CD4-positive, alpha-beta T cell treated with Interleukin-21 for 1 hour (primary cell): Measurements from ENCODE around the gene SHISA5.
"Not testable (repeated sequence)": the region's sequence is repeated elsewhere in the genome, so short reads cannot be mapped to it uniquely, and the experiment has no call there.

Source experiments
- DNase-seq: peaks from one replicate; pipeline ENCODE4 v3.0.0-alpha.2; 2020

Gene SHISA5

GRCh38 chr3:48518638-48519276, 14.8 kb upstream of the SHISA5 start:
- peak; percentile 22 for DNase-seq

GRCh38 chr3:48518069-48518468, 14.1 kb upstream of the SHISA5 start:
- no peak for DNase-seq

- peak; percentile 39 for DNase-seq
Measured at GRCh38 chr3:48516571-48516970, 12.6 kb upstream of the SHISA5 start.

GRCh38 chr3:48514431-48515227, 10.7 kb upstream of the SHISA5 start:
- peak; percentile 53 for DNase-seq

GRCh38 chr3:48511551-48511950, 7.6 kb upstream of the SHISA5 start:
- no peak for DNase-seq

GRCh38 chr3:48507256-48508061, 3.5 kb upstream of the SHISA5 start:
- DNase-seq = peak; percentile 82

GRCh38 chr3:48505968-48506504, 2.1 kb upstream of the SHISA5 start:
- no peak for DNase-seq

- no peak for DNase-seq
Measured at GRCh38 chr3:48505146-48505545, 1.2 kb upstream of the SHISA5 start.

- DNase-seq = no peak
Measured at GRCh38 chr3:48503401-48504050, 448 bp downstream of the SHISA5 start.

- no peak for DNase-seq
Measured at GRCh38 chr3:48502728-48503168, 1.2 kb downstream of the SHISA5 start.

GRCh38 chr3:48502121-48502520, 1.9 kb downstream of the SHISA5 start:
- DNase-seq = no peak

GRCh38 chr3:48501196-48501595, 2.8 kb downstream of the SHISA5 start:
- no peak for DNase-seq

- DNase-seq = no peak
Measured at GRCh38 chr3:48500656-48501055, 3.3 kb downstream of the SHISA5 start.

GRCh38 chr3:48493203-48493501, 10.8 kb downstream of the SHISA5 start:
- DNase-seq = no peak

GRCh38 chr3:48492461-48493202, 11.3 kb downstream of the SHISA5 start:
- DNase-seq = no peak

GRCh38 chr3:48486952-48487351, 17.0 kb downstream of the SHISA5 start:
- DNase-seq = no peak

- DNase-seq = not testable (repeated sequence)
Measured at GRCh38 chr3:48482822-48483221, 21.2 kb downstream of the SHISA5 start.

GRCh38 chr3:48480891-48481290, 23.1 kb downstream of the SHISA5 start:
- not testable (repeated sequence) for DNase-seq

GRCh38 chr3:48478626-48479555, 25.1 kb downstream of the SHISA5 start:
- peak; percentile 75 for DNase-seq

- DNase-seq = no peak
Measured at GRCh38 chr3:48477959-48478520, 25.9 kb downstream of the SHISA5 start.
